Measurements from ENCODE around the gene TKT. TPM values are rescaled to one million over a fixed set of nuclear protein-coding genes. Genes with fewer than 3 reads are reported as not detected.

The TKT gene
- total RNA-seq, 4 donors from 2014 or later, result 97.3 to 338 (median 167) TPM

GRCh38 chr3:53230789-53231188 is 25.0 kb downstream of the TKT start:
- H3K36me3 ChIP-seq, result peaks cover 0 to 71% (median 34%) of the 10 kb centered on the region in 4 donors

GRCh38 chr3:53230041-53230621 is 25.7 kb downstream of the TKT start:
- 82 to 90% methylated on average over 2 to 16 of the region's 16 CpGs for WGBS, 2 donors (ENCODE audit: low coverage in 1 of 2)
- Histone ChIP-seq H3K36me3 (peaks cover 0 to 78% (median 38%) of the 10 kb centered on the region in 4 donors), H3K27me3 (no peaks in the 10 kb centered on the region), H3K27ac (no peak overlapping the region), H3K4me3 (no peak overlapping the region), H3K4me1 (no peaks in the 10 kb centered on the region), H3K9me3 (no peaks in the 10 kb centered on the region)
- in situ Hi-C loops (cut with MboI; ENCODE audit: low pct_ligation_motif_present in 1 of 4, low pct_unique_long_range_greater_than_20kb in 1 of 4, low sequenced_read_pairs in 3 of 4), result no loop called here
- TF ChIP-seq POLR2A (IDR thresholded peaks at IDR 0.05), result no peak
- TF ChIP-seq POLR2AphosphoS5 (IDR thresholded peaks at IDR 0.05), result no peak
- no peak for TF ChIP-seq EP300 (IDR thresholded peaks at IDR 0.05; ENCODE audit: low read depth)
- no peak for TF ChIP-seq CTCF (IDR thresholded peaks at IDR 0.05)
- no peak for DNase-seq
- intact Hi-C loops (cut with DNase I; ENCODE audit: low total_unique reads), result no loop called here

More at GRCh38 chr3:53230789-53231188, 25.0 kb downstream of the TKT start:
- Histone ChIP-seq H3K4me3 (no peak overlapping the region), H3K27me3 (no peaks in the 10 kb centered on the region), H3K4me1 (peaks cover 0 to 1% (median under 1%) of the 10 kb centered on the region in 4 donors), H3K9me3 (no peaks in the 10 kb centered on the region), H3K27ac (no peak overlapping the region)
- WGBS, 2 donors (ENCODE audit: low coverage in 1 of 2), result 90% methylated on average over 5 of the region's 5 CpGs; no CpG with 5 or more reads in 1 of the 2 donors
- intact Hi-C loops (cut with DNase I; ENCODE audit: low total_unique reads), result no loop called here
- DNase-seq, result no peak
- in situ Hi-C loops (cut with MboI; ENCODE audit: low pct_ligation_motif_present in 1 of 4, low pct_unique_long_range_greater_than_20kb in 1 of 4, low sequenced_read_pairs in 3 of 4), result no loop called here
- TF ChIP-seq CTCF (IDR thresholded peaks at IDR 0.05), result no peak
- no peak for TF ChIP-seq EP300 (IDR thresholded peaks at IDR 0.05; ENCODE audit: low read depth)
- TF ChIP-seq POLR2A (IDR thresholded peaks at IDR 0.05), result no peak
- TF ChIP-seq POLR2AphosphoS5 (IDR thresholded peaks at IDR 0.05), result no peak

GRCh38 chr3:53229606-53230005 is 26.2 kb downstream of the TKT start:
- Histone ChIP-seq H3K27me3 (no peaks in the 10 kb centered on the region), H3K4me1 (no peaks in the 10 kb centered on the region), H3K27ac (no peak overlapping the region), H3K9me3 (no peaks in the 10 kb centered on the region), H3K36me3 (peaks cover 0 to 79% (median 37%) of the 10 kb centered on the region in 4 donors), H3K4me3 (no peak overlapping the region)
- in situ Hi-C loops (cut with MboI; ENCODE audit: low pct_ligation_motif_present in 1 of 4, low pct_unique_long_range_greater_than_20kb in 1 of 4, low sequenced_read_pairs in 3 of 4) (no loop called here), intact Hi-C loops (cut with DNase I; ENCODE audit: low total_unique reads) (no loop called here)
- 67 to 94% methylated on average over 1 to 2 of the region's 2 CpGs for WGBS, 2 donors (ENCODE audit: low coverage in 1 of 2)
- TF ChIP-seq POLR2A (IDR thresholded peaks at IDR 0.05) (no peak), CTCF (IDR thresholded peaks at IDR 0.05) (no peak), EP300 (IDR thresholded peaks at IDR 0.05; ENCODE audit: low read depth) (no peak), POLR2AphosphoS5 (IDR thresholded peaks at IDR 0.05) (no peak)
- no peak for DNase-seq

- Histone ChIP-seq H3K4me1 (no peaks in the 10 kb centered on the region), H3K4me3 (no peak overlapping the region), H3K9me3 (no peaks in the 10 kb centered on the region), H3K36me3 (peaks cover 0 to 74% (median 35%) of the 10 kb centered on the region in 4 donors), H3K27me3 (no peaks in the 10 kb centered on the region), H3K27ac (no peak overlapping the region)
- DNase-seq, result no peak
- in situ Hi-C loops (cut with MboI; ENCODE audit: low pct_ligation_motif_present in 1 of 4, low pct_unique_long_range_greater_than_20kb in 1 of 4, low sequenced_read_pairs in 3 of 4), result no loop called here
- 96% methylated on average over 14 of the region's 14 CpGs; no CpG with 5 or more reads in 1 of the 2 donors for WGBS, 2 donors (ENCODE audit: low coverage in 1 of 2)
- no peak for TF ChIP-seq EP300 (IDR thresholded peaks at IDR 0.05; ENCODE audit: low read depth)
- no peak for TF ChIP-seq CTCF (IDR thresholded peaks at IDR 0.05)
- TF ChIP-seq POLR2A (IDR thresholded peaks at IDR 0.05), result no peak
- TF ChIP-seq POLR2AphosphoS5 (IDR thresholded peaks at IDR 0.05), result no peak
- intact Hi-C loops (cut with DNase I; ENCODE audit: low total_unique reads), result no loop called here
Measured at GRCh38 chr3:53229171-53229570, 26.7 kb downstream of the TKT start.

Measured in transverse colon (tissue), 4 donors.